ENCODE results near the gene STAG3.
"Not testable (repeated sequence)": the region's sequence is repeated elsewhere in the genome, so short reads cannot be mapped to it uniquely, and the experiment has no call there.

The STAG3 gene

GRCh38 chr7:100173806-100174495, 3.8 kb upstream of the STAG3 start:
- DNase-seq, result no peak

- no peak for DNase-seq
These were observed 3.1 kb upstream of the STAG3 start for GRCh38 chr7:100174582-100174981.

DNA sequence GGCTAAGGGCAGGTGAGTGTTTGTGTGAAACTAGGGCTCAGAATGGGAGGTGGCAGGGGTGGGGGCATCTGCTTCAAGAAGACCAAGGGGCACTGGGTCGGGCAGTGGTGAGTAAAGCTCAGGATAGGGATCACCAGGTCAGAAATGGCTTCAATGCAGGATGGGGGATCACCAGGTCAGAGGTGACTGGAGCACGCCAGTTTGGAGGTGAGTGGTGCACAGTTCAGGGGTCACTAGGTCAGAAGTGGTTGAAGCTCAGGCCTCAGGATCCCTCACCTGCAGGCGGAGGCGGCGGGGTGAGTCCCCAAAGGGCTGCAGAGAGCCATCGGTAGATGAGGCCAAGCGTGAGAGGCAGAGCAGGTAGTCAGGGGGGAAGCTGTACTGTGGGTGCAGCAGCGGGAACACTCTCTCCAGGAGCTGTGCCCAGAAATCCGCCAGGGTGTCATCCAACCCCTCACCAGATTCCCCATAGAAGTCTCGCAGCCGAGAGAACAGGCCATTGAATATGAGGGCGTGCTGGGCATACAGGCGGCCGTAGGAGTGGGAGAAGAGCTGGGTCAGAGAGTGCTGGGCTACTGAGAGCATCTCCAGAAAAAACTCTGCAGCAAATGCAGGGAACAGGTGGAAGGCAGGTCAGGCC, 2.3 kb upstream of the STAG3 start:
- no peak for DNase-seq

DNA sequence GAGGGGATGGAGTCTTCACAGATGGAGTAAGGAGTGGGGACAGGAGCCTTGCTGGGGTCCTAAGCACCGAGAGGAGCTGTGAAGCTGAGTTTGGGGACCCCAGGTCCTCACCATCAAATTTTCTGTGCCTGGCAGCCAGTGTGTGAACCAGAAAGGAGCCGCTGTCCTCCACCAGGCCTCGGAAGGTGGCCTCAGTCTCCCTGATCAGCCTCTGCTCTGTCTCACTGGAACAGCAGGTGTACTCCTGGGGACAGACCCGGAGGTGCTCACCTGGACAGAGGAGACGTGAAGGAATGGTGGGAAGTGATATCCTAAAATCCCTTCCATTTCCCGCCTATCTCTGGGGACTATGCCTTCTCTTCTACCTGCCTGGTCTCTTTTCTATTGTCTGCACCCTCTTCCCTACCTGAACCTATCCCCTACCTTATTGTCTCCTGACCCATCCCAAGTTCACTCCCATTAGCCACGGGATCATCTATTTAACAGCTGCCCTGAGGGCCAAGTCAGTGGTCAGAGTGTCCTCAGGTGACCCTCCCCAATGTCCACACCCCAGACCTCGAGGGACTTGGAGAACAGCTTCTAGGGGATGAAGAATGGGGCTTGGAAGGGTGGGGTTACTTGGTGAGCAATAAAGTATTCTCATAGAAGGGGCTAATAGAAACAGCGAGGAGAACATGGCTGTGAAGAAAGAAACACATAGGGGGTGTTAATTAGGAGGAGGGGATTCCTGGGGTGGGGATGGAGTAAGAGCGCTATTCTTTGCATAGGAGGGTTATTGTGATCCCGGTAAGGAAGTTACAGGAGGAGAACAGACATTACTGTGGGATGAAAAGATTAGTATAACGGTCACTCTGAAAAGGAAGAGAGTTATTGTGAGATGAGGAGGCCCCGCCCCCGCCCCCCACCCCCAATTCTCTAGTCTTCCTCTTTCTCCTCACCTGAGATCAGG, 1.3 kb upstream of the STAG3 start:
- no peak for DNase-seq

- DNase-seq, result not testable (repeated sequence)
These were observed 2.4 kb downstream of the STAG3 start for GRCh38 chr7:100180084-100180483.

DNA sequence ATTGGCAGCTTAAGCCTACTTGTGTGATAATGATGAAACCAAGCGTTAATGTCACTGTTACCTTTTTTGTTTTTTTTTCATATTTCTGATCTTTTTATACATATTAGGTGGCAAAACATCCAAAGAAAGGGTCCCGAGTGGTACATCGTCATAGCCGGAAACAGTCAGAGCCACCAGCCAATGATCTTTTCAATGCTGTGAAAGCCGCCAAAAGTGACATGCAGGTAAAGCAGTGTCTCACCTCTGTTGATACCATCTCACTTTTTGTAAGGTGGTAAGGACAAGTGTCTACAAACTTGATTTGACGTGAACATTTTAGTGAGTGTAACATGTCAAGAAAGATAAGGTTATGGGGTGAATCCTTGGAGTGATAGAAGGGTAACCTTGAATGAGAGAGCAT, 4.9 kb downstream of the STAG3 start:
- peak; percentile 50 for DNase-seq

DNA sequence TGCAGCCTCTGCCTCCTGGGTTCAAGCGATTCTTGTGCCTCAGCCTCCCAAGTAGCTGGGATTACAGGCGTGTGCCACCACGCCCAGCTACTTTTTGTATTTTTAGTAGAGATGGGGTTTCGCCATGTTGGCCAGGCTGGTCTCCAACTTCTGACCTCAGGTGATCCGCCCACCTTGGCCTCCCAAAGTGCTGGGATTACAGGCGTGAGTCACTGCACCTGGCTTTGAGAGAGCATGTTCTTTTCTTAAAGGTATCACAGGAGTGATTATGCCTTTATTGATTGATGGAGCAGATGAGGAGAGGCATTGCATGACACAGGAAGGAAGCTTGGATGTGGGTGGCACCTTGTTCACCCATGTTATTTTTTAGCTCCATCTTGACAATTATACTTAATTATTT, 5.4 kb downstream of the STAG3 start:
- DNase-seq, result not testable (repeated sequence)

- DNase-seq, result no peak
These were observed 8.0 kb downstream of the STAG3 start for GRCh38 chr7:100185726-100186125.

- DNase-seq, result no peak
These were observed 11.3 kb downstream of the STAG3 start for GRCh38 chr7:100189061-100189460.

DNA sequence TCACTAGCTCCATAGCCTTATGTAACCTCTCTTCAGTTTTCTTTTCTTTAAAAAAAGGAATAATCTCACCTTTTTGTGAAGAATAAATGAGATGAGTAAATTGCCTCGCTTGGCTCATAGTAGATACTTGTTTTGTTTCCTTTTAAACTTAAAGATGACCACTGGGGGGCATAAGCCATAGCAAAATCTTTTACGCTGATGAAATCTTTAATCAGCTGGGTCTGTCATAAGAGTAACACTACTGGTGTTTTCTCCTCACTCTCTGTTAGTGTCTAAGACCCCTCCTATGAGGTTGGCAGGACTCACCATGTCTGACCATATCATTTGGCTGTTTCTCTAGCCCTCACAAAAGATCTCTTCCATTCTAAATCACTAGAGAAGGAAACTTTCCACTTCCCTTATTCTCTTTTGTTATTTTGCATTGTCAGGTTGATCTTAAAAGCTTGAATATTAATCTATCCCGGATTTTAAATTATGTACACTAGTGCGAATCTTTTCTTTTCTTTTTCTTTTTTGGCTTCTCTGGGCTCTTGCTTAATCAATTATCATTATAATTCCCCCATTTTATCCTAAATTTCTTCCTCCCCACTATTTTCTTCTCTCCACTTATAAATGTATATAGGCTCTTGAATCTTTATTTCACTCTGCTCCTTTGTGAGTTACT, 12.5 kb downstream of the STAG3 start:
- DNase-seq, result peak; percentile 72

GRCh38 chr7:100191775-100192174, 14.1 kb downstream of the STAG3 start:
- no peak for DNase-seq

GRCh38 chr7:100192281-100192862, 14.7 kb downstream of the STAG3 start:
- not testable (repeated sequence) for DNase-seq

DNA sequence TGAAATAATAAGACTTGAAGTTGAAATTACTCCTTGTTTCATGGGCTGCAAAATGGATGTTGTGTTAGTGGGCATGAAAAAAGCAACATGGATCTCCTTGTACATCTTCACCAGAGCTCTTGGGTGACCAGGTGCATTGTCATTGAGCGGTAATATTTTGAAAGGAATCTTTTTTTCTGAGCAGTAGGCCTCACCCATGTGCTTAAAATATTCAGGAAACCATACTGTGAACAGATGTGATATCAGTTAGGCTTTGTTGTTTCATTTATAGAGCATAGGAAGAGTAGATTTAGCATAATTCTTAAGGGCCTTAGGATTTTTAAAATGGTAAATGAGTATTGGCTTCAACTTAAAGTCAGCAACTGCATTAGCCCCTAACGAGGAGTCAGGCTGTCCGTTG, 15.3 kb downstream of the STAG3 start:
- no peak for DNase-seq

GRCh38 chr7:100195222-100195621, 17.5 kb downstream of the STAG3 start:
- no peak for DNase-seq

DNA sequence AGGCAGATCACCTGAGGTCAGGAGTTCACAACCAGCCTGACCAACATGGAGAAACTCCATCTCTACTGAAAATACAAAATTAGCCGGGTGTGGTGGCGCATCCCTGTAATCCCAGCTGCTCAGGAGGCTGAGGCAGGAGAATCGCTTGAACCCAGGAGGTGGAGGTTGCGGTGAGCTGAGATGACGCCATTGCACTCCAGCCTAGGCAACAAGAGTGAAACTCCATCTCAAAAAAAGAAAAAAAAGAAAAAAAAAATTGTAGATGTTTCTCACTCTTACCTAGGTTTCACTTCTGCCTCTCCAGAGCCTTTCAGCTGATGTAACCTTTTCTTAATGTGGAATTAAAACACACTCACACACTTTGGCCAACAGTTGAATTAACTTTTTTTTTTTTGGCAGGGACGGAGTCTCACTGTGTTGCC, 18.2 kb downstream of the STAG3 start:
- DNase-seq, result not testable (repeated sequence)

DNA sequence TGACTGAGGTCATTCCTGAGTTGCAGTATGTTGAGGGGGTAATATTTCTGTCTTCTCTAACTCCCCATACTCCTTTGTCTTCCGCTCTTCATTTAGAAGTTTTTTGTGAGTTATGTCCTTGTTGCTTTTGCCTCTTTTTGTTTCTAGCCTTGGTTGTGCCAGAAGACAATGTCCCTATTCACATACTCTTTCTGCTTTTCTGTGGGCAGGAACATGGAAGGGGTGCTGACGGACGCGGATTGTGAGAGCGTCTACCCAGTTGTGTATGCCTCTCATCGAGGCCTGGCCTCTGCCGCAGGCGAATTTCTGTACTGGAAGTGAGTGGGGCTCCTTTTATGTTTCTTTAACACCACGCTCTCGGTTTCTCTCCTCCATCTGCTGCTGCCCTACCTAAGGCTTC, 20.5 kb downstream of the STAG3 start:
- DNase-seq, result no peak

DNA sequence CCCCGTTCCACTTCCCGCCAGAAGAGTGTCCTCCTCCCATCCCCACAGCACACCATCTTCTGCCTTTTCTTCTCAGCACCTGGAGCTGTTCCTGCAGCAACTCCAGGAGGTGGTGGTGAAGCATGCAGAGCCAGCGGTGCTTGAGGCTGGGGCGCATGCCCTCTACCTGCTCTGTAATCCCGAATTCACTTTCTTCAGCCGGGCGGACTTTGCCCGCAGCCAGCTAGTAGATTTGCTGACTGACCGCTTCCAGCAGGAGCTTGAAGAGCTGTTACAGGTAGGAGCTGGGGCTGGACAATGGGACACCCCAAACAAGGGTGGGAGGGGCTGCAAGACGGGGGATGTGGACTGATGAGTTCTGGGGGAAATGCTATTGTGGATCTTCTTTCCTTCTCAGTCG, 23.0 kb downstream of the STAG3 start:
- no peak for DNase-seq

DNA sequence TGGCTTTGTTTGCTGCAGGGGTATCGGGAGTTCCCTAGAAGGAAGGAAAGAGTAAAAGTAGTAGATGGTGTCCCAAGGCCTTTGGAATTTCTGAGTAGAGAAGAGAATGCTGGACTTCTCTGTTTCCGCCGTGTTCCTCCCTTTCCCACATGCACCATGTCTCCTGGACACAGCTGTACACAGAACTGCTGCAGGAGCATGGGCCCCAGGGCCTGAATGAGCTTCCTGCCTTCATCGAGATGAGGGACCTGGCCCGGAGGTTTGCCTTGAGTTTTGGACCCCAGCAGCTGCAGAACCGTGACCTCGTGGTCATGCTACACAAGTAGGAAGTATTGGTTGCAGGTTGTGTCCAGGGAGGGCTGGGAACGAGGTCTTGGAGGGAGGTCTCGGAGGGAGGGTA, 26.7 kb downstream of the STAG3 start:
- DNase-seq, result no peak

- peak; percentile 51 for DNase-seq
These were observed 31.2 kb downstream of the STAG3 start for GRCh38 chr7:100208911-100209408.

- DNase-seq, result no peak
These were observed 31.8 kb downstream of the STAG3 start for GRCh38 chr7:100209493-100209892.

DNA sequence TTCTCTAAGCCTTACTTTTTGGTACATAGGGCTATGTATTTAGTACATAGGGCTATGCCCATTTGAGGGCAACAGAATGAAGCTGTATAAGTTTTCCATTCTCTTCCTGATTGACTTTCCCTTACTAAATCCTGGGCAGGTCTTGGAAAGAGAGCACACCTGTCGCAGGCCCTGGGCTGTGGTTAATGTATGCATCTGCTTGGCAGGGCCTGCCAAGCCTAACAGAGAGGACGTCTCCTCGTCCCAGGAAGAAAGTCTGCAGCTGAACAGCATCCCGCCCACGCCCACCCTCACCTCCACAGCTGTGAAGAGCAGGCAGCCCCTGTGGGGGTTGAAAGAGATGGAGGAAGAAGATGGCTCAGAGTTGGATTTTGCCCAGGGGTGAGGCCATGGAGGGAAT, 33.1 kb downstream of the STAG3 start:
- no peak for DNase-seq

- DNase-seq, result peak; percentile 75
These were observed 33.6 kb downstream of the STAG3 start for GRCh38 chr7:100211342-100211780.

Data from CD4-positive, alpha-beta T cell treated with Interleukin-10 for 1 hour (primary cell).